Measurements from ENCODE around the gene LAMP5.

DNA sequence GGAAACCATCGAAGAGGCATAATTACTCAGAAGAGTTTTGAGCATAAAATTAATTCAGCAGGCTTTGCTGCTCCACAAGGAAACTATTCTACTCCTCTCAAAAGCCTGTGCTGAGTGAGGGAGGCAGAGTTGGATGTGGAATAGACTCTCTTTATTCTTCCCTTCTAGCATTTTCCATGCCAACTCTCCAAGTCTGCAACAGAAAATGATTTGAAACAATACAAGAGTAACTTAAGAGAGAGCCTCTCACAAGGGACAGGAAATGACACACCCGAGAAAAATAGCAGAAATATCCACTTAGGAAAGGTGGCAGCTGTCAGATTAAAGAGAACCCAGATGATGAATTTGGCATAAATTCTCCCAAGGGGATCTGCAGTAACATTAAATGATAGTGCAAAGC is 26.3 kb upstream of the LAMP5 start:
- TF ChIP-seq POLR2AphosphoS5 (IDR thresholded peaks at IDR 0.05) (no peak), CTCF (IDR thresholded peaks at IDR 0.05) (no peak)

Measured in suprapubic skin (tissue), 3 donors.